WTC11 (cell line): ENCODE data around the gene DEFB131B.

ENCODE experiments used
- AFF4 ChIP-seq: sonication (generic); formaldehyde crosslinking; IDR thresholded peaks from 2 replicates; pipeline ENCODE4 v1.8.1; 2023; ENCODE audit warnings: mild to moderate bottlenecking, missing genetic modification reagents, borderline replicate concordance
- ATF1 ChIP-seq: sonication (generic); formaldehyde crosslinking; IDR thresholded peaks from 2 replicates; pipeline ENCODE4 v1.8.1; 2023; ENCODE audit warnings: mild to moderate bottlenecking, moderate library complexity, missing genetic modification reagents
- CBFB ChIP-seq: sonication (generic); formaldehyde crosslinking; IDR thresholded peaks from 2 replicates; pipeline ENCODE4 v1.8.1; 2022; ENCODE audit warnings: mild to moderate bottlenecking, low read depth, missing genetic modification reagents
- CTCF ChIP-seq: fragments of 200-600 bp; IDR thresholded peaks from 2 replicates; pipeline ENCODE4 v1.8.0; 2022; ENCODE audit warnings: antibody characterized with exemption
- ETV6 ChIP-seq: sonication (generic); formaldehyde crosslinking; IDR thresholded peaks from 2 replicates; pipeline ENCODE4 v1.8.1; 2022; ENCODE audit warnings: mild to moderate bottlenecking, missing genetic modification reagents
- FOXP4 ChIP-seq: sonication (generic); formaldehyde crosslinking; IDR thresholded peaks from 2 replicates; pipeline ENCODE4 v1.8.0; 2022; ENCODE audit warnings: mild to moderate bottlenecking, missing genetic modification reagents
- IRF2 ChIP-seq: sonication (generic); formaldehyde crosslinking; IDR thresholded peaks from 2 replicates; pipeline ENCODE4 v1.8.0; 2022; ENCODE audit warnings: low read depth, missing genetic modification reagents, borderline replicate concordance
- JUN ChIP-seq: sonication (generic); formaldehyde crosslinking; IDR thresholded peaks from 2 replicates; pipeline ENCODE4 v1.8.0; 2023; ENCODE audit warnings: mild to moderate bottlenecking, missing genetic modification reagents
- SMAD4 ChIP-seq: sonication (generic); formaldehyde crosslinking; IDR thresholded peaks from 2 replicates; pipeline ENCODE4 v1.8.0; 2022; ENCODE audit warnings: mild to moderate bottlenecking, missing genetic modification reagents
- SP1 ChIP-seq: sonication (generic); formaldehyde crosslinking; conservative IDR thresholded peaks from 2 replicates; pipeline ENCODE4 v1.8.1; 2022; ENCODE audit warnings: missing genetic modification reagents
- ZNF263 ChIP-seq: sonication (generic); formaldehyde crosslinking; IDR thresholded peaks from 2 replicates; pipeline ENCODE4 v1.8.1; 2022; ENCODE audit warnings: low read depth, mild to moderate bottlenecking, moderate library complexity, missing genetic modification reagents

- no peak for TF ChIP-seq CTCF
- no peak for TF ChIP-seq CBFB (CRISPR knock-in tag)
- no peak for TF ChIP-seq AFF4 (CRISPR knock-in tag)
- no peak for TF ChIP-seq JUN (CRISPR knock-in tag)
- no peak for TF ChIP-seq IRF2 (CRISPR knock-in tag)
- no peak for TF ChIP-seq ETV6 (CRISPR knock-in tag)
- TF ChIP-seq FOXP4 (CRISPR knock-in tag): no peak
- TF ChIP-seq SMAD4 (CRISPR knock-in tag): no peak
- no peak for TF ChIP-seq ATF1 (CRISPR knock-in tag)
- TF ChIP-seq ZNF263 (CRISPR knock-in tag): no peak
- no peak for TF ChIP-seq SP1
Observed at GRCh38 chr11:71914617-71915189, 36.5 kb downstream of the DEFB131B start.
